ENCODE measurements around the gene FOXL3.
"Not testable (repeated sequence)": the region's sequence is repeated elsewhere in the genome, so short reads cannot be mapped to it uniquely, and the experiment has no call there.

FOXL3 gene

DNA sequence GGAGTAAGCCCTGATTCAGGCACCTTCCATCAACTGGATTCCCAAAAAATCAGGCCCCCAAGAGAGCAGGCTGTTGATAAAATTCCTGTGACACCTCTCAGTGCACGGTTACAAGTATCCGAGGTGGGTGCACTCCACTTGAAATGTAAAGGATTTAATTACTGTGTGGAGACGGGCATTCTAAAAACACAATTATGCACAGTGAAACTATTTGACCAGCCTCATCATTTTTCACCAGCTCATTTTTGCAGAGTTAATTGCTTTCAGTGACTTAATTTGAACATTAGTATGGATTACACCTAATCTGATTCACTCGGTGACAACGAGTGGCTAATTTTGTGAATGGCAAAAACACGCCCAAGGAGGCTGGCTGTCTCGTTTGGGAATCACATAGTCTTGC, 2.3 kb downstream of the FOXL3 start:
- no peak for DNase-seq

- DNase-seq, result no peak
Measured at GRCh38 chr7:292826-293225, 2.9 kb downstream of the FOXL3 start.

DNA sequence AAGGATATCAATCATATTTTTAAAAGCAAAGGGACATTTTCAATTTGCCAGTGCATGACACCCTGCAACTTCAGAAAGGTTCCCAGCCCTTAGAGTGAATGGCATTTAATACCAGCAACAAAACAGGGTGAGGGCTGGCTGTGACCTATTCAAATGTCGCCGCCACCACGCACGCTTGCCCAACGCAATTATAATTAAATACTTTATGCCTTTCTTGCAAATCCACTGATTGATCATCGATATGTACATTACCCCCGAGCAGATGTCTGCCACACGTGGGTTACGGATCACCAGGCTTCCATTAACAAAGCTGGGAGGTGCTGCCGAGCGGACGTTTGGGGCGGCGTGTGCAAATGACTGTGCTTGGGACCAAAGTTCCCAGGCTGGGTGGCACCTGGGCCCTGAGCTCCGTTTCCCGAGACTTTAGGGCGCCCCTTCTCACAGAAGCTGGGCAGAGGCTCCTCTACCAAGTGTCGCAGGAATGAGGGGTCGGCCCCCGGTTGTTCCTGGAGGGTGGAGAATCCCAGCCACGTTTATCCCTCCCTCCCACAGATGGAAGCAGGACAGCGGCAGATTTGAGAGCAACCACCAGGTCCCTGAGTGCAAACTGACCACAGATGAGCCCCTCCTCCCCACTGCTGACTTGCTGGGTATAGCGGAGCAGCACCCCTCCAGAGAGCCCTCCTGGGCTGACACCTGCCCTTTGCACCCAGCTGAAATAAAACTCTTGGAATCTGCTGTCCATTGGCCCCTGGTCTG, 3.9 kb downstream of the FOXL3 start:
- no peak for DNase-seq

DNA sequence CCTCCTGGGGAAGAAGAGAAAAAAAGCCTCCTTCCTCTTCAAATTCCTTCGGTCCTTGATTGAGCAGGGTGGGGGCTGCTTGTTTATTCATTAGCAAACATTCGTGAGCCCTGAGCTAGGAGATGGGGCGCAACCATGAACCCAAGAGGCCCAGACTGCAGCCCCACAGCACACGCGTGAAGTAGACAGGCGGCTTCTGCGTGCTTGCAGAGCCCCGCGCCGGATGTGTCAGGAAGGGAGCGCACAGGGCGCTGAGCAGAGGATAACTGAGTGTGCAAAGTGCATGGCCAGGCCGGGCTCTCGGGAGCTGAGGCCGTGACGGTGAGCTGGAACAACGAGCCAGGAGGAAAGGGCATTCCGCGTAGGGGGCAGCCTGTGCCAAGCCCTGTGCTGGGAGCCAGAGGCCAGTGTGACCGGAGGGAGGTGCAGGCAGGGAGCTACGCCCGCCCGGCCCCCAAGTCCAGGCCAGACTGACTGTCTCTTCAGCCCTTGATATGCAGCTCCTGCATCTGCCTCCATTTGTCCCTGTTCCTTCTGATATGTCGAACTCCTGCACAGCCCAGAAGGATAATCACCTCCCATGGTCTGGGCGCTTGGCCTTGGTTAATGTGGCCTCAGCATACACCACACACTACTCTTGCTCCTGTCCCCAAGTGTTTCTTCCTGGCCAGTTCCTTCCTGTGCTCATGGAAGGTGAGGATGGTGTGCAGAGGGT, 4.6 kb downstream of the FOXL3 start:
- no peak for DNase-seq

GRCh38 chr7:295155-296154, 5.5 kb downstream of the FOXL3 start:
- no peak for DNase-seq

- DNase-seq, result no peak
Measured at GRCh38 chr7:296373-296945, 6.5 kb downstream of the FOXL3 start.

DNA sequence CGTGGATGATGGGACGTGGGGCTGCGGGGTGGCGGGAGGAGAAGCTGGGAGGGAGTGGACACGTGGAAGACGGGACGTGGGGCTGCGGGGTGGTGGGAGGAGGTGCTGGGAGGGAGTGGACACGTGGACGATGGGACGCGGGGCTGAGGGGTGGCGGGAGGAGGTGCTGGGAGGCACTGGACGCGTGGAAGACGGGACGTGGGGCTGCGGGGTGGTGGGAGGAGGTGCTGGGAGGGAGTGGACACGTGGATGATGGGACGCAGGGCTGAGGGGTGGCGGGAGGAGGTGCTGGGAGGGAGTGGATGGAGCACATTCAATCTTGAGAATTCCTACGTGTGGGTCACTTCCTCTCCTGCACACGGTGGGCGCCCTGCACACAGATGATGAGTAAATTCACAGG, 7.2 kb downstream of the FOXL3 start:
- not testable (repeated sequence) for DNase-seq

- no peak for DNase-seq
Measured at GRCh38 chr7:297611-298374, 7.8 kb downstream of the FOXL3 start.

DNA sequence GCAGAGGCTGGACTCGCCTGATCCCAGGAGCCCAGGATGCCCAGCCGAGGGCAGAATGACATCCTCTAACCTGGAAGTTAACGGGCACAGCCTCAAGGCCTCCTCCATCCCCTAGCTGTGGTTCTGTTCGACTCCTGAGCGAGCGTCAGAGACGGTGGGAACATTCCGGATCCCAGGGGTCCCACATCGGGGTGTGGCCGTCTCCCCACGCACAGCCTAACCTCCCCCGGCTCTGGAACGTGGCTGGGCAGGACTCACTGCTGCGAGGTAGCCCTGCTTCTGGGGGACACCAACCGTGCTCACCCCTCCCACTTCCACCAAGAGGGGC, 8.4 kb downstream of the FOXL3 start:
- DNase-seq, result no peak

DNA sequence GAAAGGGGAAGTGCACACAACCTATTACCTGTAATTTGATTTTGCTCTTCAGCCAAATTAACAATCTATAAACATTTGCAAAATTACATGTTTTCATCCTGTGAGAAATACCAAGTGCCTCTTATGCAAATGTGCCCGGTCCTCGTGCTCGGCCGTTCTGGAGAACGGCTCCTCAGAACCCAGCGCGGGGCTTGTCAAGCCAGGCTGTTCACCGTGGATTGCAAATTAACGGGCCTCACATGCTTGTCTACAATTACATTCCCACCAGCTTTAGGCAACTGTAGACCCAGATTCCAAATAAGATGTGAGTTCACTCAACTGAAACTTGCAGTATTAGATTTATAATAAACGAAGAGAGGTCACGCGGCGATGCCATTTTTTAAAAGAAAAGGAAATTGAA, 8.8 kb downstream of the FOXL3 start:
- no peak for DNase-seq

DNA sequence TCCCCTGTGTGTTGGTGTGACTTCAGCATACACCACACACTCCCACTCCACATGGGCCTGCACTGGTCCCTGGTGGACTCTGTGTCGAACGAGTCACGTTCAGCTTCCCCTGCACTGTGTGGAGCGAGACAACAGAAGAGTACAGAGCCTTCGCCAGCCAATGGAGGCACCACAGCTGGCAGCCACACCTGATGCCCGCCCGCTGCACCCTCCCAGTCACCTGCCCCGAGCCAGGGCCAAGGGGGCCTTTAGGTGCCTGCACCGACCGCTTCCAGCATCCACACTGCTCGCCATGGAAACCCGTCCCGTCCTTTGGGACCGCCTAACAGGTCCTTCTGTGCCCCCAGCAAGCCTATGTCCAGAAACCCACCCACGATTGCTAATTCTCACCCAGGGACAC, 9.2 kb downstream of the FOXL3 start:
- no peak for DNase-seq

GRCh38 chr7:299628-300027, 9.7 kb downstream of the FOXL3 start:
- no peak for DNase-seq

GRCh38 chr7:300048-300447, 10.1 kb downstream of the FOXL3 start:
- DNase-seq, result no peak

GRCh38 chr7:300546-301290, 10.7 kb downstream of the FOXL3 start:
- DNase-seq, result no peak

- no peak for DNase-seq
Measured at GRCh38 chr7:301291-302053, 11.5 kb downstream of the FOXL3 start.

- no peak for DNase-seq
Measured at GRCh38 chr7:302054-302992, 12.4 kb downstream of the FOXL3 start.

DNA sequence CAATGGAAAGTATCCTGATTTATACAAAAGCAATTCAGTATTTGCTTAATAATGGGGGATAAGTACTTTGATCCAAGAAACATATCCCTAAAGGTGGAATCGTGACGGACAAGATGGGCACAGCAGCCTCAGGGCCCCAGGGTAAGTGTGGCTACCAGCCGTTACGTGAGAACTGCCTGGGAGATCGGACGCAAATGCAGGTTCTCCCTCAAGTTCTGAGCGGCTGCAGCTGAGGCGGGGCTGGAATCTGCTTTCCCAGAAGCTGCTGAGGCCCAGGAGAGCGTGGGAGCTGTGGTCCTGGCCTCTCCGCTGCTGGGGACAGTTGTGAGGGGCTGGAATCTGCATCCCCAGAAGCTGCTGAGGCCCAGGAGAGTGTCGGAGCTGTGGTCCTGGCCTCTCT, 13.5 kb downstream of the FOXL3 start:
- DNase-seq, result no peak

GRCh38 chr7:303884-304573, 14.1 kb downstream of the FOXL3 start:
- DNase-seq, result no peak
